PFSK-1 (cell line): Measurements from ENCODE around the gene IKZF3.

Experiments
- FOXP2 ChIP-seq: optimal IDR thresholded peaks from 2 replicates; pipeline ENCODE3; 2011; ENCODE audit warnings: borderline replicate concordance, control low read depth, inconsistent platforms; ENCODE audit not compliant: insufficient read depth; ENCODE audit errors: extremely low read length, extremely low read depth
- POLR2AphosphoS5 ChIP-seq: IDR thresholded peaks from 2 replicates; pipeline ENCODE4 v1.6.1; 2012; ENCODE audit warnings: low read depth, mild to moderate bottlenecking, control low read depth, low read length, moderate library complexity
- REST ChIP-seq, 2 experiments: IDR thresholded peaks; 2 replicates each; pipeline versions ENCODE4 v1.6.1 to v1.8.0; 2011 to 2012; ENCODE audit warnings: low read depth in 2 of 2, low read length in 2 of 2, control low read depth in 1 of 2, inconsistent platforms in 1 of 2, mild to moderate bottlenecking in 1 of 2, moderate library complexity in 1 of 2; ENCODE audit not compliant: insufficient read depth in 1 of 2
- SIN3A ChIP-seq: IDR thresholded peaks from 2 replicates; pipeline ENCODE4 v1.6.1; 2012; ENCODE audit warnings: mild to moderate bottlenecking, low read length, moderate library complexity, borderline replicate concordance; ENCODE audit not compliant: insufficient read depth
- TAF1 ChIP-seq: IDR thresholded peaks from 2 replicates; pipeline ENCODE4 v1.6.1; 2012; ENCODE audit warnings: low read length, control low read depth, borderline replicate concordance; ENCODE audit not compliant: insufficient read depth

IKZF3 gene

GRCh38 chr17:39845052-39845846 is 18.9 kb downstream of the IKZF3 start:
- TF ChIP-seq REST (IDR thresholded peaks at IDR 0.05; ENCODE audit: insufficient read depth in 1 of 2, low read depth in 2 of 2, low read length in 2 of 2) (no peak), TAF1 (no peak), SIN3A (no peak), FOXP2 (no peak), POLR2AphosphoS5 (no peak)

- no peak for TF ChIP-seq TAF1
- no peak for TF ChIP-seq FOXP2
- TF ChIP-seq REST (IDR thresholded peaks at IDR 0.05; ENCODE audit: insufficient read depth in 1 of 2, low read depth in 2 of 2, low read length in 2 of 2), result no peak
- TF ChIP-seq POLR2AphosphoS5, result no peak
These were observed 22.9 kb downstream of the IKZF3 start for GRCh38 chr17:39841134-39841683.

GRCh38 chr17:39838784-39839183 is 25.3 kb downstream of the IKZF3 start:
- no peak for TF ChIP-seq REST (IDR thresholded peaks at IDR 0.05; ENCODE audit: insufficient read depth in 1 of 2, low read depth in 2 of 2, low read length in 2 of 2)
- no peak for TF ChIP-seq TAF1
- no peak for TF ChIP-seq SIN3A
- no peak for TF ChIP-seq FOXP2
- no peak for TF ChIP-seq POLR2AphosphoS5

GRCh38 chr17:39838057-39838456 is 26.1 kb downstream of the IKZF3 start:
- TF ChIP-seq REST (IDR thresholded peaks at IDR 0.05; ENCODE audit: insufficient read depth in 1 of 2, low read depth in 2 of 2, low read length in 2 of 2), result no peak
- TF ChIP-seq SIN3A, result no peak
- no peak for TF ChIP-seq FOXP2
